Hepatocyte (in vitro differentiated cells): ENCODE data around the gene GALNT18.

Source experiments
- CTCF ChIP-seq: fragments of 200-600 bp; sonication (generic); IDR thresholded peaks from 2 replicates; pipeline ENCODE4 v1.5.1; 2016; ENCODE audit warnings: antibody characterized with exemption, mild to moderate bottlenecking; ENCODE audit not compliant: poor library complexity
- EZH2 ChIP-seq: fragments of 200-600 bp; sonication (generic); IDR thresholded peaks from 2 replicates; pipeline ENCODE4 v1.6.1; 2016; ENCODE audit warnings: antibody characterized with exemption, mild to moderate bottlenecking, borderline replicate concordance
- EZH2phosphoT487 ChIP-seq: fragments of 200-600 bp; sonication (generic); IDR thresholded peaks from one replicate; pipeline ENCODE4 v1.6.1; 2018; ENCODE audit warnings: antibody characterized with exemption, mild to moderate bottlenecking, low read depth, moderate library complexity; ENCODE audit not compliant: unreplicated experiment, severe bottlenecking

- TF ChIP-seq CTCF, result no peak
- TF ChIP-seq EZH2phosphoT487, result no peak
- no peak for TF ChIP-seq EZH2
These were observed 274.2 kb downstream of the GALNT18 start for GRCh38 chr11:11347592-11347991.
